ES-I3 (cell line): Measurements from ENCODE around the gene USP15.
A peak's percentile ranks its signal among the peaks of the same experiment; 100 is the strongest.
"Not testable (repeated sequence)": the region's sequence is repeated elsewhere in the genome, so short reads cannot be mapped to it uniquely, and the experiment has no call there.

ENCODE experiments used
- H3K36me3 ChIP-seq: 2 replicates; pipeline ENCODE4 v1.6.1; 2013; ENCODE audit warnings: mild to moderate bottlenecking, low read length, control low read depth, moderate library complexity; ENCODE audit not compliant: insufficient read depth
- H3K4me1 ChIP-seq: 2 replicates; pipeline ENCODE4 v1.6.1; 2013; ENCODE audit warnings: mild to moderate bottlenecking, control low read depth, low read length; ENCODE audit not compliant: insufficient read depth
- H3K9ac ChIP-seq: 2 replicates; pipeline ENCODE4 v1.6.1; 2013; ENCODE audit warnings: low read depth, mild to moderate bottlenecking, low read length, moderate library complexity
- H3K9me3 ChIP-seq: 2 replicates; pipeline ENCODE4 v1.6.1; 2013; ENCODE audit warnings: mild to moderate bottlenecking, low read length, moderate library complexity; ENCODE audit not compliant: control insufficient read depth, insufficient read depth

Gene USP15

DNA sequence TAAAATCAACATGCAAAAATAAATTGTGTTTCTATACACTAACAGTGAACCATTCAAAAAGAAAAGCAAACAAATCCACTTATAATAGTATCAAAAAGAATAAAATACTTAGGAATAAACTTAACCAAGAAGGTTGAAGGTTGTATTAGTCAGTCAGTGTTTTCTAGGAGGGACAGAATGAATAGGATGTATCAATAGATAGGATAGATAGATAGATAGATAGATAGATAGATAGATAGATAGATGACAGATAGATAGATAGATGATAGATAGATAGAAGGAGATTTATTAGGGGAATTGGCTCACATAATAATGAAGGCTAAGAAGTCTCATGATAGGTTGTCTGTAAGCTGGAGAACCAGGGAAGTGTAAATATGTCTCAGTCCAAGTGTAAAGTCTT, 169.3 kb downstream of the USP15 start:
- no peaks in the 10 kb centered on the region for H3K36me3 ChIP-seq
- H3K4me1 ChIP-seq, result no peaks in the 10 kb centered on the region
- H3K9ac ChIP-seq, result no peak overlapping the region
- H3K9me3 ChIP-seq, result no peaks in the 10 kb centered on the region; the same call in 1 of the 2 replicates

DNA sequence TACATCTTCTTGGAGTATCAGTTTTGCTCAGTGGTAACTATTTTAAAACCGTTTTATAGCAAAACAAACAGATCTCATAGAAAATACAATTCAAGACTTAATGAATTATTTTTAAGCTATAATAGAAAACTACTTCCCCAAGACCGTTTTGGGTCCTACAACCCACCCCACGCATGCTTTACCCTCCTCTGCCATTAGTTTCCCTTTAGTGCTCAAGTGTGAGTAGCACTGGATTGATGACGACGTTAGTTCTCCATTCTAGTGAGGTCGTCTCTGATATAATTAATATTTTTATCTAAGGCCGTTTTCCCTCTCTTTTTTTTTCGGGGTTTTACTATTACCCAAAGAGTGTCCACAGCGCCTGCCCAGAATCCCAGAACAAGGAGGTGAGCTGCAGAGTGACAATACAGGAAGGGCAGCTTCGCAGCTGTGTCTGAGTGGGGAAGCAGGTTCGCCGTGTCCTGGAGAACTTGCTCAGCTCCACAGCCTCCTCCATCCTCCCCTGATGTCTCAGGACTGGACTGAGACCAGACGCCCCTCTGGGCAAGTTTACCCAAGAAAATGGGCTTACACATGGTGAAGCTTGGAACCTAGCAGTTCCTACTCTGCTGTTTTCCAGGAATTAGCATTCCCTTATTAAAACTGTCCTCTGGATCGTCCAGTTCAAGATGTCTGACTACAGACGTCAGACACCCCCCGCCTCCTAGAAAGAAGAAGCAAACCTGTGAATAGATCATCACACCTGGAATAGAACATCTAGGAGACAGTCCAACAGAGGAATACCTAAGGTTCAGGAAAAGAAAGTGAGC, 174.5 kb downstream of the USP15 start:
- H3K9ac ChIP-seq, result peak overlapping the region; percentile 45; the same call in 1 of the 2 replicates
- H3K36me3 ChIP-seq, result no peaks in the 10 kb centered on the region
- no peaks in the 10 kb centered on the region for H3K9me3 ChIP-seq
- no peaks in the 10 kb centered on the region; the same call in 1 of the 2 replicates for H3K4me1 ChIP-seq

DNA sequence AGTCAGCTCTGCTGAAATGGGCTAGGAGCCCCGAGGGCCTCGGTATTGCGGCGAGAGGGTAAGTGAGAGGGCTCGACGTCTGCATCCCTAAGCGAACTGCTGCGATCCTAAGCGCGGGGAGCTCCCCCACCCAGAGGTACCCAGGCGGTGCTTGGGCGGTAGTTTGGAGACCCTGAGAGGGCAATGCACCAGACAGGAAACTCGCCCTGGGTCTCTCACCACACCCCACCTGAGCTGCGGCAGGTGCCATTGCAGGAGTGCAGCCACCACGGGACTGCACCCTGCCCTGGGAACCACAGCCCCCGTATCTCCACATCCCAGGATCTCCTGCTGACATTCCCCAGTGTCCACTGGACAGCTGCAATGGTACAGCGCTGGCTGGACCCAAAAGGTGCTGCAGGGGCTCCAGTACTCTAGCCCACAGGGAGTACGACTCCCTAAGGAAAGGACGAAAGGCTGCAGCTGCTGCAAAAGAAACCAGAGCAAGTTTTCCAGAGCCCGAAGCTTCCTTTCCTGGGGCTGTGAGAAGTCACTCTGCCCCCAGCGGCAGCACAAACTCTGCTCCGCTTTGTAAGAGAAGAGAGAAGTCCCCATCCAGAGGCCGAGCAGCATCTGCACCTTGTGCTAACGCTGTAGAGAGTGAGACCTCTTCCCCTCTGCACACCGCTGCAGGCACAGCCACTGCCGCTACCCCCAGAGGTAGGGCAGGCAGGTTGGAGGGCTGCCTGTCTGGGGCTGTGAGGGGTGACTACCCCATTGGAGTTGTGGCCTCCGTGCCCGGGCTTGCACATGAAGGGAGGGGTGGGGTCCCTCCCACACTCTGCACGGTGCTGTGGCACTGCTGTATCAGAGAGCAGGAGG, 175.3 kb downstream of the USP15 start:
- Histone ChIP-seq H3K4me1 (no peaks in the 10 kb centered on the region; the same call in 1 of the 2 replicates), H3K9me3 (no peaks in the 10 kb centered on the region), H3K36me3 (no peaks in the 10 kb centered on the region), H3K9ac (peak overlapping the region; percentile 45; the same call in 1 of the 2 replicates)

DNA sequence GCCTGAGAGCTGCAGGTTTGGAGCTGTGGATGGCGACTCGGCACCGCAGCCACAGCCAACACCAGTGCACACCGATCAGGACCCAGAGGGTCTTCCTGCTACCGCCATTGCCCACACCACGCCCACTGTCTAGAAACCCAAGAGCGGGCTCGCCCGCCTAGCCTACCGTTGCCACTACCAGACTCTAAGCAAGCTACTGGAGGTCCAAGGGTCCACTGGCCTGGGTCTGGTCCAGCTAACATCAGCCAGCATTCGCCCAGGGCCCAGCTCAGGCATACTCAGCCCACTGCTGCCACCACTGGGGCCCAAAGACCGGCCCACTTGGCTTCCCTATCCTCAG, 175.9 kb downstream of the USP15 start:
- Histone ChIP-seq H3K9ac (peak overlapping the region; percentile 45; the same call in 1 of the 2 replicates), H3K36me3 (no peaks in the 10 kb centered on the region), H3K9me3 (no peaks in the 10 kb centered on the region; the same call in 1 of the 2 replicates), H3K4me1 (no peaks in the 10 kb centered on the region; the same call in 1 of the 2 replicates)

DNA sequence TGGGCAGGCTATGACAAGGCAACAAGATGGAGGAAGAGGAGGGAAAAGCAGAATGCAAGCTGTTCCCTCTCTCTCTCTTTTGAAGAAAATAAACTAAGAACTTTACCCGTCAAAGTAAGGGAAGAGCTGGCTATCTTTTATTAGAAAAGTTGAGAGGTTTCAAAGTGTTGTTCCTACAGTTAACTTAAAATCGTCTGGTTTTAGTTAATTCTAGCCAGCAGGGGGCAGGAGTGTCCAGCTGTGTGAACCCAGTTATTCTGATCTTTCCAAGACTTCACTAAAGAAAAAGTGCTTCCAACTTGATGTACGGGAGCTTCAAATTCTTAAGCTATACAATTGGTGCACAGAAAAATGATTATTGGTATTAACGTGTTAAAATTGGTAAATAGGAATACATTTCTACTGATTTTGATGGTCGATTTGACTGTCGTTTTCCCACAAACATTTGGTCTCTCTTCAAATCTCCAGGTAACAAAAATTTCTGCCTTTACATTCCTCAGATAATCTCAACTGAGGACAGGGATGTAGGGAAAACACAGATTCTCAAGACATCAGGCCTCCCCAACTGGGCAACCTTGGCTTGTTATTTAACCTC, 178.0 kb downstream of the USP15 start:
- Histone ChIP-seq H3K4me1 (no peaks in the 10 kb centered on the region; the same call in 1 of the 2 replicates), H3K9ac (no peak overlapping the region), H3K9me3 (peaks cover 3% of the 10 kb centered on the region; the same call in 1 of the 2 replicates), H3K36me3 (no peaks in the 10 kb centered on the region)

DNA sequence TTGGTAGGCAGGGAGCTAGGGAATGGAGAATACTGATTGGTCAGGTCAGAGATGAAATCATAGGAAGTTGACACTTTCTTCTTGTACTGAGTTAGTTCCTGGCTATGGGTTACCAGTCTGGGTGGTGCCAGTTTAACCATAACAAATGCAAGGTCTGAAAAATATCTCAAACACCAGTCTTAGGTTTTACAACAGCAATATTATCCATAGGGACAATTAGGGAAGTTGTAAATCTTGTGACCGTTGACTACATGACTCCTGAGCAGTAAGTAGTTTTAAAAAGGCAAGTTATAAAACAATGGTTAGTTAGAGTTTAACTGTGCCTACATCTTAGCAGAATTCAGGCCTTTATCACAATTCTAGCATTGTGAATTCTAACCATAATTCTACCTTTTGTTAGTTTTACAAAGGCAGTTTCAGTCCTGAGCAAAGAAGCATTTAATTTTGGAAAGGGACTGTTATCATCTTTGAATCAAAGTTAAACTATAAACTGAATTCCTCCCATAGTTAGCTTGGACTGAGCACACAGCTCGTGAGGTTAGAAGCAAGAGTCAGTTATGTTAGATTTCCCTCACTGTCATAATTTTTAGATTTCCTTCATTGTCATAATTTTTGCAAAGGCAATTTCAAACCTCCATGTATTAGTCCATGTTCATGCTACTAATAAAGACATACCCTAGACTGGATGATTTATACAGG, 186.7 kb downstream of the USP15 start:
- Histone ChIP-seq H3K9me3 (0 out of 2 replicates have a peak, but pooled peaks cover 3% of the 10 kb centered on the region), H3K4me1 (no peaks in the 10 kb centered on the region), H3K9ac (no peak overlapping the region), H3K36me3 (no peaks in the 10 kb centered on the region)

DNA sequence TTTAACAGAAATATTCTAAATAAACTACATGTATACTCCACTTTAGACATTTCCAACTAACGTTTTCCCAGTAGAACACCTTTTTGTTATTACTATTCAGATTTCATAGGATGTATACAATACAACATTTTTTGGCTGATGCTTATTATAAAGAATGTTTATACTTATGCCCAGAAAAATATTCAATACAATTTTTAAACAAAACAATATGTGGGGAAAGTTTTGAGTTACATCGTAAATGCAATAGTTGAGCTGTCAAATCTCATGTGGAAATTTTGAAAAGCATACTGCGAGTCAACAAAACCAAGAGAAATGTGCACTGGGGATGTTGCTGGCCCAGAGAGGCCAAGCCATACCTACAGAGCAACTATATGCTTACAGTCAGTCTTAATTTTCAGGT, 188.2 kb downstream of the USP15 start:
- no peak overlapping the region for H3K9ac ChIP-seq
- H3K36me3 ChIP-seq, result no peaks in the 10 kb centered on the region
- no peaks in the 10 kb centered on the region for H3K9me3 ChIP-seq
- H3K4me1 ChIP-seq, result no peaks in the 10 kb centered on the region

DNA sequence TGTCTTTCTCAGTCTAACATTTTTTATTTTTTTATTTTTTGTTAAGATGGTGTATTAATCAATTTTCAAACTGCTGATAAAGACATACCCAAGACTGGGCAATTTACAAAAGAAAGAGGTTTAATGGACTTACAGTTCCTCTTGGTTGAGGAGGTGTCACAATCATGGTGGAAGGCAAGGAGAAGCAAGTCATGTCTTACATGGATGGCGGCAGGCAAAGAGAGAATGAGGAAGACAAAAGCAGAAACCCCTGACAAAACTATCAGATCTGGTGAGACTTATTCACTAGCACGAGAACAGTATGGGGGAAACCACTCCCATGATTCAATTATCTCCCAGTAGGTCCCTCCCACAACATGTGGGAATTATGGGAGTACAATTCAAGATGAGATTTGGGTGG, 195.2 kb downstream of the USP15 start:
- H3K9me3 ChIP-seq, H3K4me1 ChIP-seq, H3K36me3 ChIP-seq, H3K9ac ChIP-seq: not testable (repeated sequence)

DNA sequence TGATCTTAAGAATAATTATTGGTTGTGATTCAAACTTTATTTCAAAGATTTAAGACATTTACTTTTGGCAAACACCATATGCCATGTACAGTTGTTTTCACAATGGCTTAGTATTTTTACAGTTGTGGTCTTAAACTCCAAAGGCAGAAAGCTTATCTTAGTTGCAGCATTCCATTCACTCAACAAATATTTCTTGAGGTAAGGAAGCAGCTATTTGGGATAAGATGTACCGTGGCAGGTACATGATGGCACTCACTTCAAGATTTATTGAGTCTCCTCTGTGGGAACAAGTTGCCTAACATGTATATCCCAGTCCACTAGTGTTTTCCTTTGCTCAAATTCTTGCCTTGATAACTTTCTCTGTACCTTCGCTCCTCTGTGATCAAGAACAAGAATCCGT, 198.4 kb downstream of the USP15 start:
- Histone ChIP-seq H3K9ac (no peak overlapping the region), H3K4me1 (no peaks in the 10 kb centered on the region), H3K36me3 (no peaks in the 10 kb centered on the region), H3K9me3 (peaks cover 4% of the 10 kb centered on the region; the same call in 1 of the 2 replicates)

DNA sequence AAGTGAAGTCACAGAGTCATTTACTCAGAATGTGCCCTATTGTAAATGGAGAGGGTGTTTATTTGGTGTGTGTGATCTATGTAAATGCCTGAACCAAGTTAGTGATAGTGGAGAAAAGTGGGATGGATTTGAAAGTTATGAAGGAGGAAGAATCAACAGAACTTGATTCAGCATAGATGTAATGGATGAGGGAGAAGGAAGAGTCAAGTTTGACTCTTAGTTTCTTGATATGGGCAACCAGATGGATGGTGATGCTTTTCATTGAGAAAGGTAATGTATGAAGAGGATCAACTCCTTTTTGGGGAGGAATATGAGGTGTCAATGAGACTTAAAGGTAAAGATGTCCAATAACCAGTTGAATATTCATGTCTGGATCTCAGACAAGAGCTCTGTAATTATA, 199.8 kb downstream of the USP15 start:
- no peak overlapping the region for H3K9ac ChIP-seq

DNA sequence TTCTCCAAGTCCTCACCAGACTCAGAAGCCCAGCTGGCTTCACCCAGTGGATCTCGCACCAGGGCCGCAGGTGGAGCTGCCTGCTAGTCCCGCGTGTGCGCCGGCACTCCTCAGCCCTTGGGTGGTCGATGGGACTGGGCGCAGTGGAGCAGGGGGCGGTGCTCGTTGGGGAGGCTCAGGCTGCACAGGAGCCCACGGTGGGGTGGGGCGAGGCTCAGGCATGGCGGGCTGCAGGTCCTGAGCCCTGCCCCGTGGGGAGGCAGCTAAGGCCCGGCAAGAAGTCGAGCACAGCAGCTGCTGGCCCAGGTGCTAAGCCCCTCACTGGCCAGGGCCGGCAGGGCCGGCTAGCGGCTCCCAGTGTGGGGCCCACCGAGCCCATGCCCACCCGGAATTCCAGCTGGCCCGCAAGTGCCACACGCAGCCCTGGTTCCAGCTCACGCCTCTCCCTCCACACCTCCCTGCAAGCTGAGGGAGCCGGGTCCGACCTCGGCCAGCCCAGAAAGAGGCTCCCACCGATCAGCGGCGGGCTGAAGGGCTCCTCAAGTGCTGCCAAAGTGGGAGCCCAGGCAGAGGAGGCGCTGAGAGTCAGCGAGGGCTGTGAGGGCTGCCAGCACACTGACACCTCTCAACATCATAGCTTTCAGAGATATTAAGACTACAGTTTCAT, 201.1 kb downstream of the USP15 start:
- H3K9ac ChIP-seq, H3K4me1 ChIP-seq, H3K9me3 ChIP-seq, H3K36me3 ChIP-seq: not testable (repeated sequence)

More for the DNA sequence above, 199.8 kb downstream of the USP15 start:
- Histone ChIP-seq H3K4me1 (no peaks in the 10 kb centered on the region), H3K9me3 (peaks cover 7% of the 10 kb centered on the region; the same call in 1 of the 2 replicates), H3K36me3 (no peaks in the 10 kb centered on the region)

DNA sequence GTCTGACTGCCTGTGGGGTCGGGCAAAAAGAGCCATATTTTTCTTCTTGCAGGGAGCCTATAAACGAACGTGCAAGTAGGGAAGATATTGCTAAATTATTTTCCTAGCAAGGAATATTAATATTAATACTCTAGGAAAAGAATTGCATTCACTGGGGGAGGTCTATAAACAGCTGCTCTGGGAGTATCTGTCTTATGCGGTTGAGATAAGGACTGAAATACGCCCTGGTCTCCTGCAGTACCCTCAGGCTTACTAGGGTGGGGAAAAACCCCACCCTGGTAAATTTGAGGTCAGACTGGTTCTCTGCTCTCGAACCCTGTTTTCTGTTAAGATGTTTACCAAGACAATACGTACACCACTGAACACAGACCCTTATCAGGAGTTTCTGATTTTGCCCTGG, 203.0 kb downstream of the USP15 start:
- H3K9me3 ChIP-seq, H3K9ac ChIP-seq, H3K36me3 ChIP-seq: not testable (repeated sequence)

More for the DNA sequence above, 203.0 kb downstream of the USP15 start:
- not testable (repeated sequence) for H3K4me1 ChIP-seq
